ENCODE data around the gene LIMS4. TPM values are rescaled to one million over a fixed set of nuclear protein-coding genes. Genes with fewer than 3 reads are reported as not detected.
A peak's percentile ranks its signal among the peaks of the same experiment; 100 is the strongest.
"Not testable (repeated sequence)": the region's sequence is repeated elsewhere in the genome, so short reads cannot be mapped to it uniquely, and the experiment has no call there.

LIMS4 gene
- total and polyA plus RNA-seq, 2 of the 13 experiments (the other 11 are each of a cell fraction or from before 2014, with no cell fraction given): 0.86 to 1.1 TPM

- FAIRE-seq; CTCF ChIA-PET (ENCODE audit: low intra/inter-chr PET ratio, low total read pairs); H3K9ac ChIP-seq (ENCODE audit: insufficient read depth, low read depth, low read length); H4K20me1 ChIP-seq (ENCODE audit: insufficient read depth, low read length); H3K4me3 ChIP-seq (replicated peaks in 1 of 3; ENCODE audit: insufficient read depth in 1 of 3, low read depth in 2 of 3, low read length in 3 of 3); POLR2A ChIA-PET; H2AFZ ChIP-seq (ENCODE audit: low read length); H3K9me3 ChIP-seq (ENCODE audit: low read length); BruUV-seq (replicated peaks); H3K27me3 ChIP-seq (ENCODE audit: control insufficient read depth in 1 of 2, insufficient read depth in 2 of 2, low read length in 2 of 2); intact Hi-C loops (cut with micrococcal nuclease; ENCODE audit: unreplicated experiment); H3K4me2 ChIP-seq (ENCODE audit: low read depth, low read length); H3K36me3 ChIP-seq (replicated peaks in 1 of 2; ENCODE audit: control insufficient read depth in 1 of 2, insufficient read depth in 2 of 2, low read length in 2 of 2); DNase-seq (ENCODE audit: low spot score); H3K79me2 ChIP-seq (ENCODE audit: insufficient read depth, low read length); H3K27ac ChIP-seq (ENCODE audit: extremely low read length, insufficient read depth, low read length); in situ Hi-C loops (cut with HindIII; ENCODE audit: extremely low pct_ligation_motif_present, low pct_unique_long_range_greater_than_20kb); H3K4me1 ChIP-seq (ENCODE audit: insufficient read depth, low read length): not testable (repeated sequence)
- peak; percentile 80 for ATAC-seq
- WGBS (ENCODE audit: low lambda C conversion rate): no CpG with 5 or more reads among the region's 2 CpGs
These were observed 67.6 kb downstream of the LIMS4 start for GRCh38 chr2:110404988-110405387.

- H3K79me2 ChIP-seq (ENCODE audit: insufficient read depth, low read length); H3K27ac ChIP-seq (ENCODE audit: extremely low read length, insufficient read depth, low read length); BruUV-seq (replicated peaks); in situ Hi-C loops (cut with HindIII; ENCODE audit: extremely low pct_ligation_motif_present, low pct_unique_long_range_greater_than_20kb); POLR2A ChIA-PET; DNase-seq (ENCODE audit: low spot score); H3K4me3 ChIP-seq (replicated peaks in 1 of 3; ENCODE audit: insufficient read depth in 1 of 3, low read depth in 2 of 3, low read length in 3 of 3); H3K9me3 ChIP-seq (ENCODE audit: low read length); intact Hi-C loops (cut with micrococcal nuclease; ENCODE audit: unreplicated experiment); FAIRE-seq; H3K4me1 ChIP-seq (ENCODE audit: insufficient read depth, low read length); H3K9ac ChIP-seq (ENCODE audit: insufficient read depth, low read depth, low read length); H2AFZ ChIP-seq (ENCODE audit: low read length); H4K20me1 ChIP-seq (ENCODE audit: insufficient read depth, low read length); H3K27me3 ChIP-seq (ENCODE audit: control insufficient read depth in 1 of 2, insufficient read depth in 2 of 2, low read length in 2 of 2); H3K36me3 ChIP-seq (replicated peaks in 1 of 2; ENCODE audit: control insufficient read depth in 1 of 2, insufficient read depth in 2 of 2, low read length in 2 of 2); H3K4me2 ChIP-seq (ENCODE audit: low read depth, low read length); CTCF ChIA-PET (ENCODE audit: low intra/inter-chr PET ratio, low total read pairs); ATAC-seq: not testable (repeated sequence)
- no CpG with 5 or more reads among the region's 1 CpG for WGBS (ENCODE audit: low lambda C conversion rate)
These were observed 68.4 kb downstream of the LIMS4 start for GRCh38 chr2:110404246-110404645.

- DNase-seq (ENCODE audit: low spot score); H3K4me3 ChIP-seq (replicated peaks in 1 of 3; ENCODE audit: insufficient read depth in 1 of 3, low read depth in 2 of 3, low read length in 3 of 3); FAIRE-seq; H3K9ac ChIP-seq (ENCODE audit: insufficient read depth, low read depth, low read length); CTCF ChIA-PET (ENCODE audit: low intra/inter-chr PET ratio, low total read pairs); H3K4me2 ChIP-seq (ENCODE audit: low read depth, low read length); intact Hi-C loops (cut with micrococcal nuclease; ENCODE audit: unreplicated experiment); POLR2A ChIA-PET; H3K9me3 ChIP-seq (ENCODE audit: low read length); H2AFZ ChIP-seq (ENCODE audit: low read length); H3K4me1 ChIP-seq (ENCODE audit: insufficient read depth, low read length); H3K27ac ChIP-seq (ENCODE audit: extremely low read length, insufficient read depth, low read length); BruUV-seq (replicated peaks); H4K20me1 ChIP-seq (ENCODE audit: insufficient read depth, low read length); H3K36me3 ChIP-seq (replicated peaks in 1 of 2; ENCODE audit: control insufficient read depth in 1 of 2, insufficient read depth in 2 of 2, low read length in 2 of 2); H3K79me2 ChIP-seq (ENCODE audit: insufficient read depth, low read length); H3K27me3 ChIP-seq (ENCODE audit: control insufficient read depth in 1 of 2, insufficient read depth in 2 of 2, low read length in 2 of 2); in situ Hi-C loops (cut with HindIII; ENCODE audit: extremely low pct_ligation_motif_present, low pct_unique_long_range_greater_than_20kb): not testable (repeated sequence)
- WGBS (ENCODE audit: low lambda C conversion rate): 0% methylated on average over 3 of the region's 18 CpGs
- ATAC-seq: peak; percentile 92
These were observed 71.5 kb downstream of the LIMS4 start for GRCh38 chr2:110401001-110401618.

- CTCF ChIA-PET (ENCODE audit: low intra/inter-chr PET ratio, low total read pairs); POLR2A ChIA-PET; H3K36me3 ChIP-seq (replicated peaks in 1 of 2; ENCODE audit: control insufficient read depth in 1 of 2, insufficient read depth in 2 of 2, low read length in 2 of 2); ATAC-seq; H3K9ac ChIP-seq (ENCODE audit: insufficient read depth, low read depth, low read length); BruUV-seq (replicated peaks); H3K4me1 ChIP-seq (ENCODE audit: insufficient read depth, low read length); DNase-seq (ENCODE audit: low spot score); H4K20me1 ChIP-seq (ENCODE audit: insufficient read depth, low read length); H2AFZ ChIP-seq (ENCODE audit: low read length); FAIRE-seq; H3K27ac ChIP-seq (ENCODE audit: extremely low read length, insufficient read depth, low read length); H3K9me3 ChIP-seq (ENCODE audit: low read length); H3K4me2 ChIP-seq (ENCODE audit: low read depth, low read length); in situ Hi-C loops (cut with HindIII; ENCODE audit: extremely low pct_ligation_motif_present, low pct_unique_long_range_greater_than_20kb); intact Hi-C loops (cut with micrococcal nuclease; ENCODE audit: unreplicated experiment); H3K79me2 ChIP-seq (ENCODE audit: insufficient read depth, low read length); H3K27me3 ChIP-seq (ENCODE audit: control insufficient read depth in 1 of 2, insufficient read depth in 2 of 2, low read length in 2 of 2); H3K4me3 ChIP-seq (replicated peaks in 1 of 3; ENCODE audit: insufficient read depth in 1 of 3, low read depth in 2 of 3, low read length in 3 of 3): not testable (repeated sequence)
- no CpG with 5 or more reads among the region's 10 CpGs for WGBS (ENCODE audit: low lambda C conversion rate)
These were observed 73.2 kb downstream of the LIMS4 start for GRCh38 chr2:110399378-110399777.

Measured in HepG2 (cell line).